Measurements from ENCODE around the gene CDH23.

Gene CDH23

DNA sequence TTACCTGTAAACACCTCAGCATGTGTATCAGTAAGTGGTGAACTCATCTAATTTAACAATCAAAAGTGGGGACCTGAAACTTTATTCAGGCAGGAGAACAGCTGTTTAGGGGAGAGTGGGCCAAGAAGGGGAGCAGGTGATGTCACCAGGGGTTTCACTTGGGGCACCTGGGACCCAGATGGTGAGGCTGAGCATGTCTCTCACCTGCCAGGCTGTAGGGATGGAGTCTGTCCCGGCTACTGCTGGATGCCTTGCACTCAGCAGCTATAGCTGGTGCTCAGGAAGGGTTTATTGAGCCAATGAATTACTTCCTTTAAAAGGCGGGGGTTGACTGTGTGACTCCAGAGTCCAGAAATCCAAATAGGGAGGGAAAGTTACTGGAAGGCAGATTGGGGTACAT lies 23.0 kb downstream of the CDH23 start:
- DNase-seq = no peak

GRCh38 chr10:71421075-71421434 lies 24.3 kb downstream of the CDH23 start:
- no peak for DNase-seq

DNA sequence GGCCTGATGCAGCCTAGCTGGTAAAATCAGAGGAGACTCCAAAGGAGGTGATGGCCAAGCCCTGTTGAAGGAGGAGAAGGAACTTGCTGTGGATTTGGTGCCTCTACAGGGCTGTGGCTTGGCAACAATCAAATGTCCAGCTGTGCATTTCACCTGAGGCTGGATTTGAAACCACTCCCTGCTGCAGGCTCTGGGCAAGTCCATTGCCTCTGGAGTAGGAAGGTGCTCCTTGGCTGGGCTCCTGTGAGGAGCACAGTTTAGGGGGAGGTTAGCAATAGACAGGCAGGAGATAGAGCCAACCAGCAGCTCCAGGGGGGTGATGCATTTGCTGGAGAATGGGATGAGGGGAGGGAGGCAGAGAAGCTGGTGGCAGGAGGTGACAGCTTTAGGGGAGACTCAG lies 26.5 kb downstream of the CDH23 start:
- DNase-seq = no peak

- DNase-seq = no peak
These were observed 27.2 kb downstream of the CDH23 start for GRCh38 chr10:71423901-71424300.

GRCh38 chr10:71424496-71425194 lies 27.9 kb downstream of the CDH23 start:
- DNase-seq = no peak

- DNase-seq = no peak
These were observed 29.4 kb downstream of the CDH23 start for GRCh38 chr10:71426058-71426605.

DNA sequence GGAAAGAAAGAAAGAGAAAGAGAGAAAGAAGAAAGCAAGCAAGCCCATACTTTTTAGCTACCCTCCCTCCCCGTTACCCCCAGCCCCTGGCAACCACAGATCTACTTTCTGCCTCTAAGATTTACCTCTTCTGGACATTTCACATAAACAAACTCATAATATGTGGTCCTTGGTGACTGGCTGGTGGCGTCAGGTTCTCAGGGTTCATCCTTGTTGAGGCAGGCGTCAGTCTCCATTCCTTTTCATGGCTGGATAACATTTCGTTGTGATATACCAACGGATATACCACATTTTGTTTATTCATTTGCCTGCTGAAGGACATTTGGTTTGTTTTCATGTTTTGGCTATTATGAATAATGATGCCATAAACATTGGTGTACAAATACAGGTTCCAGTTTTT lies 30.5 kb downstream of the CDH23 start:
- no peak for DNase-seq

GRCh38 chr10:71429304-71429703 lies 32.6 kb downstream of the CDH23 start:
- no peak for DNase-seq

DNA sequence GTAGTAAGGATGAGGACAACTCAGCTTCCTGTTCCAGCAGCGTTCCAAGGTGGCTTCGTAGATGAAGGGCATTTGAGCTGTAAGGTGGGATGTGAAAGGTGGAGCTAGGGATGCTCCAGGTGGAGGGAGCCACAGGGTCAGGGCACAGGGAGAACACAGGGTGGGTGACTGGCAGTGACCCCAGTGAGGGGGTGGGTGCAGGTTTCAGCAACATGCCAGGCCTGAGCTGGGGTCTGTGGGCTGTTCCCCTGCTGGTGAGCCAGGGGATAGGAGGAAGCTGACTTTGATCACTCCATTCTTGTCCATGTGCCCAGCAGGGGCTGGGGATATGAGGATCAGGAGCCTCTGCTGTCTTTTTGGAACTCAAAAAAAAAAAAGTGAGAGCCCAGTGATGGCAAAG lies 33.2 kb downstream of the CDH23 start:
- DNase-seq = no peak

DNA sequence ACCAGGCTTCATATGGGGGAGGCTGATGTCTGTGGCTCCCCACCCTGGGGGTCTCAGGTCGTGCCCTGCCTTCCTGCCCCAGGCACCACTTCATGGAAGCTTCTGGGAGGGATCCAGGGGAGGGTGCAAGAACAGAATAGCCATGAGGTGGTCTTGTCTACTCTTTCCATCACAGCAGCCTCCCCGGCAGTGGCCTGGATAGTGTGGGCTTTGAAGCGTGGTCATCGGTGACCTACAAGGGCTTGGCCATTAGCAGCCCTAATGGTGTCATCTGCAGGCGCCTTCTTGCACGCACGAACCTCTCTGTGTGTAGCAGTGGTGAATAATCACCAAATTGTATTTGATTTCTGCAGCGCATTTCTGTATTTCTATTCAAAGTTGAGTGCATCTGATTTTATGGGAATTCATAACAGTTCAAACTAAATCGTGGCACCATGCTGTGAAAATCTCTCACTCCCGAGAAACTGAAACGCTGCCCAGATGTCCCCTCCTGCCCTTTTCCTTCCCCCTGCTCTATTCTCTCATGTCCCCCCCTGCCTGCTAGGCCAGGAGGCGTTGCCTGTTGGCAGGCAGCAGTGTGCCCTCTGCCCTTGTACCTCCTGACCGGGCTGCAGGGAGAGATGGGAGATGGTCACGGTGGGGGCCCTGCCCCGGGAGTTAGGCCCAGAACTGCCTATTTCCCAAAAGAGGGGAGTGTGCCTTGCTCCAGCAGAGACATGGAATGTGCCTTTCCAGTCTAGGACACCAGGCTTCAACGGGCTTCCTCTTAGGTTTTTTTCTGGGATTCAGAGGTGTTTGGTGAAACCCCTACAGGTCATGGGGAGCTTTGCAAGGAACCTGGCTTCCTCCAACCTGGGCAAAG lies 34.8 kb downstream of the CDH23 start:
- DNase-seq = peak in 5 of 56 donors; percentile 7 to 44 (median 21)

DNA sequence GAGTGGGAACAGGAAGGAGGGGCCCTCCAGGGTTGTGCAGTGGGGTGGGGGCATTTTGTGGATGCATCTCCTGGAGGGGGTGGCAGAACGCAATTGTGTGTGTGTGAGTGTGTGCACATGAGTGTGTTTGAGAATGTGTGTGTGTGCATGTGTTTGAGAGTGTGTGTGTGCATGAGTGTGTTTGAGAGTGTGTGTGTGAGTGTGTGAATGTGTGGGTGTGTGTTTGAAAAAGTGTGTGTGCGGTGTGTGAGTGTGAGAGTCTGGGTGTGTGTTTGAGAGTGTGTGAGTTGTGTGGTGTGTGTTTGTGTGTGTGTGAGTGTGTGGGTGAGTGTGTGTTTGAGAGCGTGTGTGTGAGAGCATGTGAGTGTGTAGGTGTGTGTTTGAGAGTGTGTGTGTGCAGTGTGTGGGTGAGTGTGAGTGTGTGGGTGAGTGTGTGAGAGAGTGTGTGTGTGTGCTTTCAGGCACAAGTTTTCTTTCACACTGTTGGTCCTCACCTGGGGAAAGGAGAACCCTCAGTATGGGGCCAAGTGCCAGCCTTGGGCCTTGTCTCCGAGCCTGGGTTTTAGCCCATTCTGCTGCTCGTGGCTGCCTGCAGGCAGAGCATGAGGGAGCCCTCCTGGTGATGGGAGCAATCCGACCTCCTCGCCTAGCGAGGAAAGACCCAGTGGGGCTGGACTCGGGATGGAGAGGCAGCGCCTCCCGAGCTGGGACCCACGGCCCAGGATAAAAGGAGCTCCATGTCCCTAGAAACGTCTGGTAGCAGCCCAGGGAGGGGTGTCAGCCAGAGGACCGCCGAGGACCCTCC lies 35.6 kb downstream of the CDH23 start:
- no peak for DNase-seq

DNA sequence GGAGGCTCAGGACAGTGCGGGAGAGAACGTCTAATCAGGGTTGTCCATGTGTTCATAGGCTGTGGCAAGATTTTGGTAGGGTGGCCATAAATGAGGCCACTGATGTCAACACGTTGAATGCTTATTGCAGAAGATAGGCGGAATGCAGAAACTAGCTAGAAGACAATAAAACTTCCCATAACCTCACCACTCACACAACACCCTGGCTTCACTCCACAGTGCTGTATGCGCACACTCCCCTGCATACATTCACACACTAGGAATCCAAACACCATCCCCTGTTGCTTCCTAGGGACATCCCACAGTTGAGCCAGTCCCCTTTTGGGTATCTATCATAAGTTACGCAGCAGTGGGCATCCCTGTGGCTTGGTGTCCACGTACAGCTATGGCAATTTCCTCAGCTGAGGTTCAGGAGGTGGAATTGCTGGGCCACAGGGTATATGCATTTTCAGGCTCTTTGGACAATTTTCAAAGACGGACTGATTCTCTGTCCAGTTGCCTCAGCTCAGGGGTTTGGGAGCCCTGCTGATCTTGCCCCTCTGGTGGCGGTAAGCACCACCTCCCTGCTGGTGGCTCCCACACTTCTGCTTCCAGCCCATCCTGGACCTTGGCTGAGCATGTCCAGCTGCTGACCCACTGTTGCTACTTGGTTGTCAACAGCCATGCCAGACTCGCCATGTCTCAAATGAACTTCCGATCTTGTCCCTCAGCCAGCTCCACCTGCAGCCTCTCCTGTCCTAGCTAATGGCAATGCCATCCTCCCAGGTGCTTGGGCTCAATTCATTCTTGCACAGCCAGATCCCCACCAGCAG lies 36.4 kb downstream of the CDH23 start:
- no peak for DNase-seq

DNA sequence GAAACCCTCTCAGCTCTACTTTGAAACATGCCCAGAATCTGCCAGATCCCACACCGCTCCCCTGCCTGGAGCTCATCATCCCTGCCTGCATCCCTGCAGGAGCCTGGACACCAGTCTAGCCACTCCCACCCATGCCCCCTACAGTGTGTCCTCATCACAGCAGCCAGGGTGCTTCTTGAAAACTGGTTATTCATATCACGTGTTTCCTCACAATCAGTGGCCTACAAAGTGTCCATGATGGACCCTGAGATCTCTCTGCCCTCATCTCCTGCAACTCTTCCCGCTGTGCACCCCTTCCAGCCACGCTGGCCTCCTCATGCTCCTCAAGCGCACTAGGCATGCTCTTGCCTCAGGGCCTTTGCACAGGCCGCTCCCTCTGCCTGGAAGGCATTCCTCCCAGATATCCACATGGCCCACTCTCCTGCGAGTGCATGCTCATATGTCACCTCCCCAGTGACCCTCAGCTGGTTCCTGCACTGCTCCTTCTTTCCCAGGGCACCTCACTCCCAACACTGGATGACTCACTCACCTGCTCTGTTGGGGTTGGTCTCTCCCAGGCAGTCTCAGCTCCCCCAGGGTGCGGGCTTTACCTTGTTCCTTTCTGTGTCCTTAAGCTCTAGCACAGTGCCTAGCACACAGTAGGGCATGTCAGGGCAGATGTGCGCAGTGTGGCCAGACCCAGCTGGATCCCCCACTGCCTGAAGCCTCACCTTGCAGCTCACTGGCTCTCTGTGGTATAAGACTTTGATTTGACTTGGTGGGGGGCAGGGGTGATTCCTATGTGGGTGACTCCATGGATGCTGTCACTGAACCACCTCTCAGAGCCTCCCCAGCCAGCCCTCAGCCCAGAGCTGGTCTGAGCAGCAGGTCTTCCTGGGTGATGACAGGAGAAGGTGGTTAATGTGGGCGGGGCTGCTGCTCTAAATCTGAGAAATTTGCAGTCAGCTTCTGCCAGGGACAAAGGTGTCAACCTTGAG lies 37.3 kb downstream of the CDH23 start:
- no peak for DNase-seq

DNA sequence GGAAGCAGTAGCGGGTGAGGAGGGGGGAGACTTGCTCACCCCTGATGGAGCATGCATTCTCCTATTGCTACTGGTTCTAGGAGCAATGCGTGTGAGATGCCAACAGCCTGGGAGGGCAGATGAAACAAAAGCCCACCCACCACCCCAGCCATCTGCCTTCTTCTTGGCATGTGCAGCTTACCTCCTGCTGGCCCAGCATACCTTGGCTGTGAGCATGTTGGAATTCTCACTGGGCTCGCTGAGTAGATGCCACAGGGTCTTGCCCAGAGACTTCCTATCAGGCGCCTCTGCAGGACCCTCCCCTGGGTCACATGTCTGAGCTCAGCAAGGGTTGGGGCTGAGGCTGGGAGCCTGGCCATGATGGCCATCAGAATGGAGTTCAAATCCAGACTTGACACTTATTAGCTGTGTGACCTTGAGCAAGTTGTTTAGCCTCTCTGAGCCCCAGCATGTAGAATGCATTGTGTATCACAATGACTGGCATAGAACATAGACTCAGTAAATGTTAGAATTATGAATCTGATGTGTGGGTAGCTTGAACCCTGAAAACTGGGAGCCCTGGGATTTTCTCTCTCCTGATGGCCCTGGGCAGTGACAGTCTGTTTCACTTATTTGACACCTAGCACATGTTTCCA lies 38.2 kb downstream of the CDH23 start:
- DNase-seq = no peak

DNA sequence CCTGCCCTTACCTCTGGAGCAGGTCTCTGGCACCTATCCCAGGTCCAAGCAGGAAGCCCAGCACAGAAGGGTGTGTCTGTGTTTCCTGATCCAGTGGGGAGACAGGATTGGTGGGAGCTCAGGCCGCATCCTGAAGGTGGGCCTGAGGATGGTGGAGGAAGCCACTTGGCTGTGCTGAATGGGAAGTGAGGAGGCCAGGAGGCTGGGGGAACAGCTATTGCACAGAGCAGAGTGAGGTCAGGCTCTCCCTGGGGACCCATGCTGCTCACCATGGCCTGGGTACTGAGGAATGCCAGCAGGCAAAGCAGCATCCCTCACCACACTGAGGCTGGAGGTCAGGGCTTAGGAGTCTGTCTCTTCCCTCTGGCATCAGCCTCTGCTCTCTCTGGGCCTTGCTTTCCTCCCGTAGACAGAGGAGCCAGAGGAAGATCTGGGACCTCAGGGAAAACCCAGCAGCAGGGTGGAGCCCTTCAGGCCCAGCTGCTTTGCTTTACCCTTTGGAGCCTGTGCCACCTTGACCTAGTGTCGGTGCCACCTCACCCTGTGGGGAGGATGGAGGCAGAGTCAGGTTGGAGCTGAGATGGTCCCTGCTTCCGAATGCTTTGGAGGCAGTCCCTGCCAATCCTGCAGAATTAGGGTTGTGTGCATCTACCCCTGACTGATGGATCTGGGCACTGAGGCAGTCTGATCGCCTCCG lies 39.0 kb downstream of the CDH23 start:
- no peak for DNase-seq

GRCh38 chr10:71436268-71437125 lies 39.8 kb downstream of the CDH23 start:
- peak in 1 of 56 donors; percentile 50 for DNase-seq

GRCh38 chr10:71437537-71438092 lies 40.9 kb downstream of the CDH23 start:
- no peak for DNase-seq
